ENCODE results near the gene ACAT2.

DNA sequence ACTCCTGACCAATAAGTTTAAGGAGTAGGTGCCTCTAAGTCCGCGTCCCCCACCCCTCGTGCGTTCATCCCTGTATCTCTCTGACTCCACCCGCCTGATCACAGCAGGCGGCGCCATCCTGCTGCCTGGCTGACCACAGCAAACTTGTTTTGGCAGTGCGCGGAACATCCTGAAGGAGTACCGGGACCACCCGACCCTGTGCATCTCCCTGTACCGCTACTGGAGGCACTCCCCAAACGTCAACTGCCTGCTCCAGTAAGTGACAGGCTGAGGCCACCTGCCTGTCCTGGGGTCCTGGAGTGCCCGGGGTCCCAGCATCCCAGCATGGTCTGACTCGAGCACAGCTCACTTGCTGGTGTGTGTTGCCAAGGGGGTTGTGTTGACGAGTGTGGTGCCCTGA is 57.3 kb downstream of the ACAT2 start:
- TF ChIP-seq, protein P1, sequence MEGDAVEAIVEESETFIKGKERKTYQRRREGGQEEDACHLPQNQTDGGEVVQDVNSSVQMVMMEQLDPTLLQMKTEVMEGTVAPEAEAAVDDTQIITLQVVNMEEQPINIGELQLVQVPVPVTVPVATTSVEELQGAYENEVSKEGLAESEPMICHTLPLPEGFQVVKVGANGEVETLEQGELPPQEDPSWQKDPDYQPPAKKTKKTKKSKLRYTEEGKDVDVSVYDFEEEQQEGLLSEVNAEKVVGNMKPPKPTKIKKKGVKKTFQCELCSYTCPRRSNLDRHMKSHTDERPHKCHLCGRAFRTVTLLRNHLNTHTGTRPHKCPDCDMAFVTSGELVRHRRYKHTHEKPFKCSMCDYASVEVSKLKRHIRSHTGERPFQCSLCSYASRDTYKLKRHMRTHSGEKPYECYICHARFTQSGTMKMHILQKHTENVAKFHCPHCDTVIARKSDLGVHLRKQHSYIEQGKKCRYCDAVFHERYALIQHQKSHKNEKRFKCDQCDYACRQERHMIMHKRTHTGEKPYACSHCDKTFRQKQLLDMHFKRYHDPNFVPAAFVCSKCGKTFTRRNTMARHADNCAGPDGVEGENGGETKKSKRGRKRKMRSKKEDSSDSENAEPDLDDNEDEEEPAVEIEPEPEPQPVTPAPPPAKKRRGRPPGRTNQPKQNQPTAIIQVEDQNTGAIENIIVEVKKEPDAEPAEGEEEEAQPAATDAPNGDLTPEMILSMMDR (IDR thresholded peaks at IDR 0.05 in 4 of 5, conservative IDR thresholded peaks at IDR 0.05 in 1 of 5), result no peak
- no peak for TF ChIP-seq POLR2A (IDR thresholded peaks at IDR 0.05)
